CD4-positive, alpha-beta T cell (primary cell): ENCODE data around the gene KIAA0825. TPM values are rescaled to one million over a fixed set of nuclear protein-coding genes. Genes with fewer than 3 reads are reported as not detected.

Source experiments
- ATAC-seq: fragments of 200-7000 bp; cut with Tn5 transposase; one replicate; pipeline ENCODE4 v1.10.0; 2022; ENCODE audit warnings: mild to moderate bottlenecking; ENCODE audit not compliant: poor library complexity
- CTCF ChIA-PET: fragments of 350-600 bp; sonication (Branson Sonifier 250); formaldehyde crosslinking; loops from one replicate; lab custom pipeline; 2021; ENCODE audit warnings: antibody characterized with exemption, inconsistent platforms; lab: Charles Lee
- POLR2A ChIA-PET: fragments of 350-600 bp; sonication (Branson Sonifier 250); formaldehyde crosslinking; loops from one replicate; lab custom pipeline; 2021; ENCODE audit warnings: antibody characterized with exemption, inconsistent platforms; lab: Charles Lee
- DNase-seq, 14 experiments: peaks; one replicate each; pipeline ENCODE4 v3.0.0-alpha.2; 2013 to 2020; ENCODE audit warnings: mixed read lengths in 2 of 14
- H3K27ac ChIP-seq, 2 donors: one replicate each; pipeline versions ENCODE4 v1.5.1 to v1.7.0; 2013; ENCODE audit warnings: low read length in 2 of 2, low read depth in 1 of 2, mild to moderate bottlenecking in 1 of 2
- H3K27me3 ChIP-seq, 2 experiments: 1 replicate in 1 of 2; 2 replicates in 1 of 2; pipeline versions ENCODE4 v1.6.1 to v1.7.0; 2013; ENCODE audit warnings: low read length in 2 of 2, control low read depth in 1 of 2, mild to moderate bottlenecking in 1 of 2, moderate library complexity in 1 of 2; ENCODE audit not compliant: insufficient read depth in 2 of 2, control insufficient read depth in 1 of 2
- H3K36me3 ChIP-seq: one replicate; pipeline ENCODE4 v1.6.1; 2013; ENCODE audit warnings: low read length, control low read depth; ENCODE audit not compliant: insufficient read depth
- H3K4me1 ChIP-seq: one replicate; pipeline ENCODE4 v1.6.1; 2013; ENCODE audit warnings: low read length, control low read depth; ENCODE audit not compliant: insufficient read depth
- H3K4me3 ChIP-seq: one replicate; pipeline ENCODE4 v1.5.1; 2013; ENCODE audit warnings: mild to moderate bottlenecking, low read length, moderate library complexity
- H3K9me3 ChIP-seq, 2 experiments: 1 replicate in 1 of 2; 2 replicates in 1 of 2; pipeline versions ENCODE4 v1.6.1 to v1.7.0; 2013; ENCODE audit warnings: low read length in 2 of 2, mild to moderate bottlenecking in 2 of 2, control low read depth in 1 of 2, moderate library complexity in 1 of 2; ENCODE audit not compliant: control insufficient read depth in 1 of 2, insufficient read depth in 1 of 2
- H3K27ac Mint-ChIP-seq: one replicate; pipeline ENCODE4 v1.8.0; 2020; ENCODE audit warnings: mixed read lengths
- H3K27me3 Mint-ChIP-seq: one replicate; pipeline ENCODE4 v1.8.0; 2021; ENCODE audit warnings: mixed read lengths
- H3K36me3 Mint-ChIP-seq: one replicate; pipeline ENCODE4 v1.8.0; 2021; ENCODE audit warnings: low read depth, mixed read lengths
- H3K4me1 Mint-ChIP-seq: one replicate; pipeline ENCODE4 v1.8.0; 2021; ENCODE audit warnings: low read depth, mixed read lengths
- H3K4me3 Mint-ChIP-seq: one replicate; pipeline ENCODE4 v1.8.0; 2020; ENCODE audit warnings: mild to moderate bottlenecking, mixed read lengths
- H3K9me3 Mint-ChIP-seq: one replicate; pipeline ENCODE4 v1.8.0; 2020; ENCODE audit warnings: mixed read lengths
- CTCF ChIP-seq: fragments of 200-600 bp; IDR thresholded peaks from one replicate; pipeline ENCODE4 v1.8.0; 2022; ENCODE audit warnings: antibody characterized with exemption, mild to moderate bottlenecking
- intact Hi-C, 2 experiments: fragments of 100-400 bp; cut with DNase I in 1 of 2; cut with micrococcal nuclease in 1 of 2; formaldehyde crosslinking; loops; one replicate each; pipeline versions ENCODE4 v1.15.1 to v1.9.0; 2023 to 2025; cut with DNase I, micrococcal nuclease
- total RNA-seq, 174 experiments: library from RNA in 2 of 174; stranded (reverse) in 2 of 174; gene quantifications; one replicate each; pipeline ENCODE4 v1.2.3 and lab custom pipeline; 2021 to 2026

Gene KIAA0825
- total RNA-seq, 2 experiments from 2014 or later: 1.5 to 1.6 TPM

GRCh38 chr5:94309141-94309540 lies 309.3 kb downstream of the KIAA0825 start:
- intact Hi-C loops: no loop called here
- no peak for TF ChIP-seq CTCF
- POLR2A ChIA-PET: no interaction called here
- Mint-ChIP-seq H3K4me1 (no peaks in the 10 kb centered on the region), H3K36me3 (no peaks in the 10 kb centered on the region), H3K4me3 (no peak overlapping the region), H3K9me3 (no peaks in the 10 kb centered on the region), H3K27ac (no peak overlapping the region), H3K27me3 (no peaks in the 10 kb centered on the region)
- ATAC-seq (no peak), DNase-seq (no peak)
- no peaks in the 10 kb centered on the region for H3K9me3 ChIP-seq
- no peaks in the 10 kb centered on the region for H3K27me3 ChIP-seq
- H3K27ac ChIP-seq: no peak overlapping the region
- H3K36me3 ChIP-seq: no peaks in the 10 kb centered on the region
- no peak overlapping the region for H3K4me3 ChIP-seq
- CTCF ChIA-PET: no interaction called here
- no peaks in the 10 kb centered on the region for H3K4me1 ChIP-seq

GRCh38 chr5:94308442-94308841 lies 310.0 kb downstream of the KIAA0825 start:
- no peaks in the 10 kb centered on the region for H3K27me3 ChIP-seq
- no peak overlapping the region for H3K4me3 ChIP-seq
- H3K9me3 ChIP-seq: no peaks in the 10 kb centered on the region
- Mint-ChIP-seq H3K27me3 (no peaks in the 10 kb centered on the region), H3K9me3 (no peaks in the 10 kb centered on the region), H3K4me3 (no peak overlapping the region), H3K36me3 (no peaks in the 10 kb centered on the region), H3K4me1 (no peaks in the 10 kb centered on the region), H3K27ac (no peak overlapping the region)
- H3K27ac ChIP-seq: no peak overlapping the region
- intact Hi-C loops: no loop called here
- POLR2A ChIA-PET: no interaction called here
- H3K4me1 ChIP-seq: no peaks in the 10 kb centered on the region
- TF ChIP-seq CTCF: no peak
- no peaks in the 10 kb centered on the region for H3K36me3 ChIP-seq
- DNase-seq: no peak
- CTCF ChIA-PET: no interaction called here
- ATAC-seq: no peak

GRCh38 chr5:94304146-94304545 lies 314.3 kb downstream of the KIAA0825 start:
- H3K36me3 Mint-ChIP-seq: no peaks in the 10 kb centered on the region
- H3K4me3 ChIP-seq: no peak overlapping the region
- H3K27ac ChIP-seq: no peak overlapping the region
- DNase-seq (no peak), ATAC-seq (no peak)
- H3K36me3 ChIP-seq: no peaks in the 10 kb centered on the region
- no peaks in the 10 kb centered on the region for H3K27me3 Mint-ChIP-seq
- H3K9me3 Mint-ChIP-seq: no peaks in the 10 kb centered on the region
- CTCF ChIA-PET: no interaction called here
- no peak overlapping the region for H3K4me3 Mint-ChIP-seq
- H3K27me3 ChIP-seq: no peaks in the 10 kb centered on the region
- intact Hi-C loops: no loop called here
- H3K4me1 Mint-ChIP-seq: no peaks in the 10 kb centered on the region
- H3K9me3 ChIP-seq: no peaks in the 10 kb centered on the region
- POLR2A ChIA-PET: no interaction called here
- TF ChIP-seq CTCF: no peak
- no peak overlapping the region for H3K27ac Mint-ChIP-seq
- H3K4me1 ChIP-seq: no peaks in the 10 kb centered on the region
